Measurements from ENCODE around the gene CLEC11A.

CLEC11A gene

GRCh38 chr19:50723069-50723468, at the start of gene CLEC11A:
CLEC11A (plus strand) TSS chr19:50723364; CDS start chr19:50723526, 162 bp downstream.
- peak; percentile 58 for DNase-seq

- no peak for DNase-seq
Measured at GRCh38 chr19:50676625-50677197, 46.5 kb upstream of the CLEC11A start.

GRCh38 chr19:50677636-50678035, 45.5 kb upstream of the CLEC11A start:
- DNase-seq: no peak

GRCh38 chr19:50678323-50678722, 44.8 kb upstream of the CLEC11A start:
- no peak for DNase-seq

- DNase-seq: peak; percentile 89
Measured at GRCh38 chr19:50679177-50680125, 43.7 kb upstream of the CLEC11A start.

GRCh38 chr19:50686310-50687032, 36.7 kb upstream of the CLEC11A start:
- no peak for DNase-seq

- DNase-seq: no peak
Measured at GRCh38 chr19:50688766-50689165, 34.4 kb upstream of the CLEC11A start.

GRCh38 chr19:50690439-50690838, 32.7 kb upstream of the CLEC11A start:
- no peak for DNase-seq

- DNase-seq: no peak
Measured at GRCh38 chr19:50693064-50693975, 29.8 kb upstream of the CLEC11A start.

- DNase-seq: no peak
Measured at GRCh38 chr19:50694815-50695145, 28.4 kb upstream of the CLEC11A start.

- DNase-seq: peak; percentile 45
Measured at GRCh38 chr19:50695251-50696093, 27.7 kb upstream of the CLEC11A start.

- DNase-seq: no peak
Measured at GRCh38 chr19:50696094-50696483, 27.1 kb upstream of the CLEC11A start.

- no peak for DNase-seq
Measured at GRCh38 chr19:50697414-50698124, 25.6 kb upstream of the CLEC11A start.

- no peak for DNase-seq
Measured at GRCh38 chr19:50701367-50701985, 21.7 kb upstream of the CLEC11A start.

GRCh38 chr19:50702158-50702870, 20.9 kb upstream of the CLEC11A start:
- no peak for DNase-seq

- DNase-seq: no peak
Measured at GRCh38 chr19:50702871-50703829, 20.0 kb upstream of the CLEC11A start.

GRCh38 chr19:50703915-50704796, 19.0 kb upstream of the CLEC11A start:
- DNase-seq: no peak
